Head of caudate nucleus (tissue), 42 donors: ENCODE data around the gene CENPQ.
A peak's percentile ranks its signal among the peaks of the same experiment; 100 is the strongest.

ENCODE experiments used
- DNase-seq, 42 donors: peaks; one replicate each; pipeline versions ENCODE4 v3.0.0 to v3.0.0-alpha.2; 2020 to 2021; ENCODE audit warnings: mixed read lengths in 7 of 42
- intact Hi-C: fragments of 100-400 bp; cut with DNase I; formaldehyde crosslinking; loops from one replicate; pipeline ENCODE4 v1.15.0; 2022

CENPQ gene

DNA sequence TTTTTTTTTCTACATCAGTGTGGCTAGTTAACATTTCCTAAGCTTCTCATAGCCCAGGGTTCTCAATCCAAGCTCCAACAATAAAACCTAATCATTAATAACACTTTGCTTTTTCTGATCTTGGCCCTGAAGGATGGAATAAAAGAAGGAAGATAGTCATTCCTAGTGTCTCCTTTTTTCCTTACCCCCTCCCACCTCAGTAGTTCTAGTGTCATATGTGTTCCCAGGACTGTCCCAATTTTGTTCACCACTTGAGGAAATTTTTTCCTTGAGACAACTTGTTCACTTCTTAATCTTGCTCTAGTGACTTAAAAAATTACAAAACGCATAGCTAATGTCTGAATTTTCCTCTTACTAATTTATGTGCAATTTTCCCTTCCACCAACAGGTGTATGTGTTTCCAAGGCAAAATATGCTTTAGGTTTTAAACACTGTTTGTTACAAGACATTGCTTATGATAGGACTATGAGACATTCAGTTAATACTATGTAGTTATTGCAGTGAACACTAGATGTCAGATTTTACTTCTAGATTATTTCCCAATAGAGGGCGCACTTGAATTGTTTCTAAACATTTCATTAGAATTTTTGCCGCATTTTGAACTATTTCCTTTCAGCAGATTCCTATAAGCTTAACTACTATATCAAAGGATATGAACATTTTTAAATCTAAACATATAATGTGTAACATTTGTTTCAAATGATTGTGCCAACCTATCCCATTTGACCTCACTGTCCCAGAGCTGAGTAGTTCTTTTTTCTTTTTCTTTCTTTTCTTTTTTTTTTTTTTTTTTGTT is 68.8 kb downstream of the CENPQ start:
- DNase-seq = no peak
- intact Hi-C loops = loop anchor here (10.0 kb wide), 1 partner anchor 313 kb away; no protein-coding TSS in a partner anchor

GRCh38 chr6:49535795-49536194 is 72.6 kb downstream of the CENPQ start:
- intact Hi-C loops = loop anchor here (5.0 to 10.0 kb wide), 2 partner anchors 72 to 309 kb away; no protein-coding TSS in a partner anchor
- DNase-seq = no peak

GRCh38 chr6:49539102-49539501 is 75.9 kb downstream of the CENPQ start:
- intact Hi-C loops = loop anchor here (5.0 to 10.0 kb wide), 2 partner anchors 68 to 306 kb away; no protein-coding TSS in a partner anchor
- no peak for DNase-seq

GRCh38 chr6:49540614-49541013 is 77.4 kb downstream of the CENPQ start:
- DNase-seq = no peak
- intact Hi-C loops = no loop called here

DNA sequence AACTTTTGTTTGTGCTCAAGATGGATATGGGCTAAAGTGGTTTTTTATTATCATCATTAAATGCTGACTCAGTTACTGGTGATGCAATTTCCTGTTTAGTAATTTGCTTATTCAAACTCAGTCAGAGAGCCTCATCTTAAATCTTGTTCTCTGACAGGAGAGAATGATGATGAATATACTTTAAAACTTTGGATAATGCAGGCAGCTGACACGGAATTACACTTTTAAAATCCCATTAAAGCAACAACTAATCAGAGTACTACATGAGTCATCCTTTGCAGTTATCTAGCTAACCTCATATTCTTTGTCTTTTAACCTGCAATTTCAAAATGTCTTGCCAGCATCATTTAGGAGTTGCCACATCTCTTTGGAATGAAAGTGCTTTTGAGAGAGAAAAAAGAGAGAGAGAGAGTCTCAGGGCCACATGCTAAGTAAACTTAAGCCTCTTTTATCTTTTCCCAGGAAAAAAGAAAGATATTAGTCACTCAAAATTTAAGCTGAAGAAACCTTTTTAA is 78.1 kb downstream of the CENPQ start:
- peak in 1 of 42 donors; percentile 14 for DNase-seq
- intact Hi-C loops = no loop called here

DNA sequence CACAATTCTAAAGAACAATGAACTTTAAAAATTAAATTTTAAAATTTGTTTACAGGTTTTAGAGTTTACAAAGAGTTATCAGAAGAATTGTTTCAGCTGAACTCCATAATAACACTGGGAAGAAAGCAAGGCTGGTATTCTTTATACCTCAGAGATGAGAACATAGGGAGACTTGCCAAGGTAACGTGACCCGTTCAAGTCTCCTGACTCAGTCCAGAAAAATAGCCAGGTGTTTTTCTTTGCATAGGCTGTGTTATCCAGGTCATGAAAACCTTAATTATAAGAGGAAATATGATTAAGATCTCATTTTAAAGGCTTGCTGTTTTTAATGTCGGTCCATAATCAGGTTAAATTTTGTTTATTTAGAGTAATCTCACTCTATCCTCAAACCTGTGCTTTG is 78.8 kb downstream of the CENPQ start:
- intact Hi-C loops = no loop called here
- DNase-seq = no peak
